Measurements from ENCODE around the gene NSUN4. TPM values are rescaled to one million over a fixed set of nuclear protein-coding genes. Genes with fewer than 3 reads are reported as not detected.
"Not testable (repeated sequence)": the region's sequence is repeated elsewhere in the genome, so short reads cannot be mapped to it uniquely, and the experiment has no call there.

NSUN4 gene
- total RNA-seq, 1 donor from 2014 or later = 26.6 TPM

- no peak overlapping the region for H3K4me3 Mint-ChIP-seq
- TF ChIP-seq CTCF (conservative IDR thresholded peaks at IDR 0.05) = no peak
- no peak for DNase-seq (ENCODE audit: extremely low spot score, unreplicated experiment)
- H3K9me3 Mint-ChIP-seq = no peaks in the 10 kb centered on the region
- peaks cover 31% of the 10 kb centered on the region for H3K36me3 Mint-ChIP-seq
- no peaks in the 10 kb centered on the region for H3K27me3 Mint-ChIP-seq
- no peak overlapping the region for H3K27ac Mint-ChIP-seq
- peaks cover 4% of the 10 kb centered on the region for H3K4me1 Mint-ChIP-seq (ENCODE audit: unreplicated experiment)
Measured at GRCh38 chr1:46364612-46365011, 24.0 kb downstream of the NSUN4 start.

GRCh38 chr1:46365796-46366195 lies 25.2 kb downstream of the NSUN4 start:
- H3K27ac Mint-ChIP-seq; H3K27me3 Mint-ChIP-seq; H3K9me3 Mint-ChIP-seq; DNase-seq (ENCODE audit: extremely low spot score, unreplicated experiment); H3K4me3 Mint-ChIP-seq; H3K4me1 Mint-ChIP-seq (ENCODE audit: unreplicated experiment): not testable (repeated sequence)
- peaks cover 27% of the 10 kb centered on the region for H3K36me3 Mint-ChIP-seq

GRCh38 chr1:46367072-46367471 lies 26.5 kb downstream of the NSUN4 start:
- Mint-ChIP-seq H3K27me3 (no peaks in the 10 kb centered on the region), H3K4me3 (no peak overlapping the region), H3K27ac (no peak overlapping the region), H3K9me3 (no peaks in the 10 kb centered on the region), H3K4me1 (ENCODE audit: unreplicated experiment) (peaks cover 8% of the 10 kb centered on the region), H3K36me3 (peaks cover 22% of the 10 kb centered on the region)
- peak; percentile 25 for TF ChIP-seq CTCF (conservative IDR thresholded peaks at IDR 0.05)
- DNase-seq (ENCODE audit: extremely low spot score, unreplicated experiment) = no peak

- DNase-seq (ENCODE audit: extremely low spot score, unreplicated experiment); H3K27me3 Mint-ChIP-seq; H3K9me3 Mint-ChIP-seq; H3K27ac Mint-ChIP-seq; H3K4me3 Mint-ChIP-seq: not testable (repeated sequence)
- Mint-ChIP-seq H3K4me1 (ENCODE audit: unreplicated experiment) (peaks cover 12% of the 10 kb centered on the region), H3K36me3 (peaks cover 26% of the 10 kb centered on the region)
Measured at GRCh38 chr1:46367701-46368100, 27.1 kb downstream of the NSUN4 start.

- Mint-ChIP-seq H3K4me1 (ENCODE audit: unreplicated experiment) (peaks cover 12% of the 10 kb centered on the region), H3K4me3 (no peak overlapping the region), H3K27me3 (no peaks in the 10 kb centered on the region), H3K9me3 (peaks cover 4% of the 10 kb centered on the region), H3K36me3 (peaks cover 26% of the 10 kb centered on the region), H3K27ac (no peak overlapping the region)
- TF ChIP-seq CTCF (conservative IDR thresholded peaks at IDR 0.05) = no peak
- DNase-seq (ENCODE audit: extremely low spot score, unreplicated experiment) = no peak
Measured at GRCh38 chr1:46368791-46369190, 28.2 kb downstream of the NSUN4 start.

GRCh38 chr1:46369542-46370213 lies 29.1 kb downstream of the NSUN4 start:
- TF ChIP-seq CTCF (conservative IDR thresholded peaks at IDR 0.05) = no peak
- peaks cover 26% of the 10 kb centered on the region for H3K36me3 Mint-ChIP-seq
- peaks cover 4% of the 10 kb centered on the region for H3K9me3 Mint-ChIP-seq
- no peaks in the 10 kb centered on the region for H3K27me3 Mint-ChIP-seq
- H3K4me1 Mint-ChIP-seq (ENCODE audit: unreplicated experiment) = peaks cover 12% of the 10 kb centered on the region
- no peak for DNase-seq (ENCODE audit: extremely low spot score, unreplicated experiment)
- no peak overlapping the region for H3K4me3 Mint-ChIP-seq
- peak overlapping the region; percentile 35 for H3K27ac Mint-ChIP-seq

All from type B pancreatic cell (in vitro differentiated cells).